Fibroblast of lung (primary cell): ENCODE results near the gene TMEM30B.

ENCODE experiments used
- EZH2 ChIP-seq: IDR thresholded peaks from 2 replicates; pipeline ENCODE4 v1.5.1; 2012; ENCODE audit warnings: low read length, control low read depth, mild to moderate bottlenecking; ENCODE audit errors: missing control alignments
- TF ChIP-seq, protein P1 (sequence below), 2 donors: IDR thresholded peaks in 1 of 2; conservative IDR thresholded peaks in 1 of 2; 1 replicate in 1 of 2; 2 replicates in 1 of 2; pipeline ENCODE4 v1.5.1; 2011 to 2012; ENCODE audit warnings: low read length in 2 of 2, control low read depth in 1 of 2, inconsistent platforms in 1 of 2, low read depth in 1 of 2, mild to moderate bottlenecking in 1 of 2

- TF ChIP-seq, protein P1, sequence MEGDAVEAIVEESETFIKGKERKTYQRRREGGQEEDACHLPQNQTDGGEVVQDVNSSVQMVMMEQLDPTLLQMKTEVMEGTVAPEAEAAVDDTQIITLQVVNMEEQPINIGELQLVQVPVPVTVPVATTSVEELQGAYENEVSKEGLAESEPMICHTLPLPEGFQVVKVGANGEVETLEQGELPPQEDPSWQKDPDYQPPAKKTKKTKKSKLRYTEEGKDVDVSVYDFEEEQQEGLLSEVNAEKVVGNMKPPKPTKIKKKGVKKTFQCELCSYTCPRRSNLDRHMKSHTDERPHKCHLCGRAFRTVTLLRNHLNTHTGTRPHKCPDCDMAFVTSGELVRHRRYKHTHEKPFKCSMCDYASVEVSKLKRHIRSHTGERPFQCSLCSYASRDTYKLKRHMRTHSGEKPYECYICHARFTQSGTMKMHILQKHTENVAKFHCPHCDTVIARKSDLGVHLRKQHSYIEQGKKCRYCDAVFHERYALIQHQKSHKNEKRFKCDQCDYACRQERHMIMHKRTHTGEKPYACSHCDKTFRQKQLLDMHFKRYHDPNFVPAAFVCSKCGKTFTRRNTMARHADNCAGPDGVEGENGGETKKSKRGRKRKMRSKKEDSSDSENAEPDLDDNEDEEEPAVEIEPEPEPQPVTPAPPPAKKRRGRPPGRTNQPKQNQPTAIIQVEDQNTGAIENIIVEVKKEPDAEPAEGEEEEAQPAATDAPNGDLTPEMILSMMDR (conservative IDR thresholded peaks at IDR 0.05 in 1 of 2, IDR thresholded peaks at IDR 0.05 in 1 of 2; ENCODE audit: low read depth in 1 of 2, low read length in 2 of 2): no peak
- TF ChIP-seq EZH2: no peak
Measured at GRCh38 chr14:61266891-61267740, 14.0 kb downstream of the TMEM30B start.
